Panc1 (cell line): ENCODE data around the gene STRADB. TPM values are rescaled to one million over a fixed set of nuclear protein-coding genes. Genes with fewer than 3 reads are reported as not detected.

Source experiments
- ATAC-seq: fragments of 200-7000 bp; cut with Tn5 transposase; 2 replicates; pipeline ENCODE4 v1.9.1; 2020; ENCODE audit warnings: mild to moderate bottlenecking, moderate library complexity
- BruUV-seq: library from RNA; stranded (reverse); fragments of 400-500 nt; replicated peaks from 2 replicates; lab custom pipeline; 2021; lab: Mats Ljungman, UMichigan
- CTCF ChIA-PET: fragments of 300-600 bp; sonication (Branson Sonifier 250); formaldehyde crosslinking; loops from one replicate; lab custom pipeline; 2022; ENCODE audit warnings: antibody characterized with exemption; lab: Charles Lee
- POLR2A ChIA-PET: fragments of 300-600 bp; sonication (Branson Sonifier 250); formaldehyde crosslinking; loops from one replicate; lab custom pipeline; 2022; ENCODE audit warnings: antibody characterized with exemption; lab: Charles Lee
- DNase-seq: peaks from one replicate; pipeline ENCODE4 v3.0.0-alpha.2; 2010; ENCODE audit warnings: low read depth, low spot score
- H3K27ac ChIP-seq: 2 replicates; pipeline ENCODE4 v1.5.1; 2011; ENCODE audit warnings: mild to moderate bottlenecking, low read length, inconsistent platforms
- H3K27me3 ChIP-seq: fragments of 200-500 bp; sonication (Bioruptor generic); 2 replicates; pipeline ENCODE4 v1.6.0; 2014; ENCODE audit warnings: low read length, inconsistent platforms; ENCODE audit not compliant: control insufficient read depth, insufficient read depth
- H3K36me3 ChIP-seq: fragments of 200-500 bp; sonication (Bioruptor generic); 2 replicates; pipeline ENCODE4 v1.5.1; 2014; ENCODE audit warnings: inconsistent platforms, mild to moderate bottlenecking, low read length, moderate library complexity; ENCODE audit not compliant: control insufficient read depth, insufficient read depth
- H3K4me1 ChIP-seq: 2 replicates; pipeline ENCODE4 v1.5.1; 2011; ENCODE audit warnings: inconsistent platforms, mild to moderate bottlenecking, low read length, moderate library complexity; ENCODE audit not compliant: control insufficient read depth, insufficient read depth
- H3K4me3 ChIP-seq, 2 experiments: 2 replicates each; pipeline ENCODE4 v1.5.1; 2011 to 2012; ENCODE audit warnings: low read depth in 2 of 2, low read length in 2 of 2, mild to moderate bottlenecking in 2 of 2, inconsistent platforms in 1 of 2, moderate library complexity in 1 of 2
- H3K9me3 ChIP-seq: fragments of 200-500 bp; sonication (Bioruptor generic); 2 replicates; pipeline ENCODE4 v1.5.1; 2014; ENCODE audit warnings: low read depth, mild to moderate bottlenecking, inconsistent platforms, low read length, moderate library complexity; ENCODE audit not compliant: control insufficient read depth, insufficient read depth
- POLR2AphosphoS5 ChIP-seq: IDR thresholded peaks from 2 replicates; pipeline ENCODE4 v1.6.1; 2012; ENCODE audit warnings: mild to moderate bottlenecking, low read depth, low read length, moderate library complexity
- SIN3A ChIP-seq: IDR thresholded peaks from 2 replicates; pipeline ENCODE4 v1.6.1; 2012; ENCODE audit warnings: low read depth, mild to moderate bottlenecking, low read length, moderate library complexity, borderline replicate concordance; ENCODE audit not compliant: insufficient read depth
- TCF7L2 ChIP-seq: IDR thresholded peaks from 2 replicates; pipeline ENCODE4 v1.6.1; 2011; ENCODE audit warnings: mild to moderate bottlenecking, low read depth, low read length, inconsistent platforms
- in situ Hi-C: cut with HindIII; loops from 2 replicates; pipeline ENCODE4 v1.10.0; 2016; ENCODE audit warnings: low sequenced_read_pairs, low pct_unique_long_range_greater_than_20kb
- intact Hi-C: fragments of 100-400 bp; cut with micrococcal nuclease; formaldehyde crosslinking; loops from one replicate; pipeline ENCODE4 v1.10.0; 2022; ENCODE audit not compliant: unreplicated experiment
- total RNA-seq: library from RNA; stranded (reverse); gene quantifications from one replicate; pipeline ENCODE4 v1.2.1, GENCODE V29; 2021; ENCODE audit not compliant: unreplicated experiment
- TF ChIP-seq, protein P1 (sequence below), 2 experiments: IDR thresholded peaks; 2 replicates each; pipeline ENCODE4 v1.6.1; 2011 to 2012; ENCODE audit warnings: low read depth in 2 of 2, control low read depth in 1 of 2, low read length in 1 of 2, mild to moderate bottlenecking in 1 of 2, moderate library complexity in 1 of 2; ENCODE audit not compliant: insufficient read depth in 1 of 2
- TF ChIP-seq, protein P2 (sequence below): fragments of 450-650 bp; IDR thresholded peaks from 2 replicates; pipeline ENCODE4 v1.5.1; 2017; ENCODE audit warnings: mild to moderate bottlenecking

STRADB gene
- total RNA-seq, 1 experiment from 2014 or later, result 33.4 TPM

DNA sequence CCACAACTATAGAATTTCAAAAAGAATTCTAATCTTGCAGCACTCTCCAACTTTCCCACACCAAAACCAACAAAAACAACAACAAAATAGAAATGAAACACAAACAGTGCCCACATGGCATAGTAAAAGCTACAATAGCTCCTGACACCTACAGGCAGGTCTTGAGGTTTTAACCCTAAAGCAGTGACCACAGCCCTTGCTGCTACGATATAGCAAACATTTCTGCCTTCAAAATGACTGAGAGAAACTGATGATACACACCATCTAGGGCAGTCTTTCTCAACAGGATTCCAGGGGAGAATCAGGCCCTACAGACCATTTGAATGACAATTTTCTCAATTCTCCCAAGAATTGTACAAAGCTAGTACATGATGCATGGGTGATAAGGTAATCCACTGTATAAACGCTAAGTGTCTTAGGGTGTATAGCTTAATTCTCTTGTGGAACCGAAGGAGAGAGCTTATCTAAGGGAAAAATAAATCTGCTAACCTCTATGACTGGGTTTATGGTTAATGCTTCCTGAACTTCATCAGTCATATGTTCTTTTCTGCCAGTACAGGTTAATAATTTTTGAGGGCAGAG lies 46.8 kb upstream of the STRADB start:
- ATAC-seq, result no peak
- peak overlapping the region; percentile 9; the same call in 1 of the 2 replicates for H3K27ac ChIP-seq
- no peaks in the 10 kb centered on the region for H3K9me3 ChIP-seq
- BruUV-seq, result no TSS peak
- H3K36me3 ChIP-seq, result no peaks in the 10 kb centered on the region
- ChIA-PET POLR2A (no interaction called here), CTCF (interaction anchor here (0.5 kb wide), 1 partner anchor 45 kb away, joined by 4 read pairs; no protein-coding TSS in a partner anchor)
- peaks cover 11% of the 10 kb centered on the region; the same call in 1 of the 2 replicates for H3K4me1 ChIP-seq
- H3K4me3 ChIP-seq, result no peak overlapping the region
- DNase-seq, result no peak
- TF ChIP-seq POLR2AphosphoS5, result no peak
- no peak for TF ChIP-seq SIN3A
- TF ChIP-seq TCF7L2, result no peak
- TF ChIP-seq, protein P1, sequence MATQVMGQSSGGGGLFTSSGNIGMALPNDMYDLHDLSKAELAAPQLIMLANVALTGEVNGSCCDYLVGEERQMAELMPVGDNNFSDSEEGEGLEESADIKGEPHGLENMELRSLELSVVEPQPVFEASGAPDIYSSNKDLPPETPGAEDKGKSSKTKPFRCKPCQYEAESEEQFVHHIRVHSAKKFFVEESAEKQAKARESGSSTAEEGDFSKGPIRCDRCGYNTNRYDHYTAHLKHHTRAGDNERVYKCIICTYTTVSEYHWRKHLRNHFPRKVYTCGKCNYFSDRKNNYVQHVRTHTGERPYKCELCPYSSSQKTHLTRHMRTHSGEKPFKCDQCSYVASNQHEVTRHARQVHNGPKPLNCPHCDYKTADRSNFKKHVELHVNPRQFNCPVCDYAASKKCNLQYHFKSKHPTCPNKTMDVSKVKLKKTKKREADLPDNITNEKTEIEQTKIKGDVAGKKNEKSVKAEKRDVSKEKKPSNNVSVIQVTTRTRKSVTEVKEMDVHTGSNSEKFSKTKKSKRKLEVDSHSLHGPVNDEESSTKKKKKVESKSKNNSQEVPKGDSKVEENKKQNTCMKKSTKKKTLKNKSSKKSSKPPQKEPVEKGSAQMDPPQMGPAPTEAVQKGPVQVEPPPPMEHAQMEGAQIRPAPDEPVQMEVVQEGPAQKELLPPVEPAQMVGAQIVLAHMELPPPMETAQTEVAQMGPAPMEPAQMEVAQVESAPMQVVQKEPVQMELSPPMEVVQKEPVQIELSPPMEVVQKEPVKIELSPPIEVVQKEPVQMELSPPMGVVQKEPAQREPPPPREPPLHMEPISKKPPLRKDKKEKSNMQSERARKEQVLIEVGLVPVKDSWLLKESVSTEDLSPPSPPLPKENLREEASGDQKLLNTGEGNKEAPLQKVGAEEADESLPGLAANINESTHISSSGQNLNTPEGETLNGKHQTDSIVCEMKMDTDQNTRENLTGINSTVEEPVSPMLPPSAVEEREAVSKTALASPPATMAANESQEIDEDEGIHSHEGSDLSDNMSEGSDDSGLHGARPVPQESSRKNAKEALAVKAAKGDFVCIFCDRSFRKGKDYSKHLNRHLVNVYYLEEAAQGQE (IDR thresholded peaks at IDR 0.05; ENCODE audit: insufficient read depth in 1 of 2, low read depth in 2 of 2, low read length in 1 of 2), result no peak
- TF ChIP-seq, protein P2, sequence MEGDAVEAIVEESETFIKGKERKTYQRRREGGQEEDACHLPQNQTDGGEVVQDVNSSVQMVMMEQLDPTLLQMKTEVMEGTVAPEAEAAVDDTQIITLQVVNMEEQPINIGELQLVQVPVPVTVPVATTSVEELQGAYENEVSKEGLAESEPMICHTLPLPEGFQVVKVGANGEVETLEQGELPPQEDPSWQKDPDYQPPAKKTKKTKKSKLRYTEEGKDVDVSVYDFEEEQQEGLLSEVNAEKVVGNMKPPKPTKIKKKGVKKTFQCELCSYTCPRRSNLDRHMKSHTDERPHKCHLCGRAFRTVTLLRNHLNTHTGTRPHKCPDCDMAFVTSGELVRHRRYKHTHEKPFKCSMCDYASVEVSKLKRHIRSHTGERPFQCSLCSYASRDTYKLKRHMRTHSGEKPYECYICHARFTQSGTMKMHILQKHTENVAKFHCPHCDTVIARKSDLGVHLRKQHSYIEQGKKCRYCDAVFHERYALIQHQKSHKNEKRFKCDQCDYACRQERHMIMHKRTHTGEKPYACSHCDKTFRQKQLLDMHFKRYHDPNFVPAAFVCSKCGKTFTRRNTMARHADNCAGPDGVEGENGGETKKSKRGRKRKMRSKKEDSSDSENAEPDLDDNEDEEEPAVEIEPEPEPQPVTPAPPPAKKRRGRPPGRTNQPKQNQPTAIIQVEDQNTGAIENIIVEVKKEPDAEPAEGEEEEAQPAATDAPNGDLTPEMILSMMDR, result peak; percentile 20; the same call in 1 of the 2 replicates
- intact Hi-C loops (no loop called here), in situ Hi-C loops (no loop called here)
- H3K27me3 ChIP-seq, result no peaks in the 10 kb centered on the region

DNA sequence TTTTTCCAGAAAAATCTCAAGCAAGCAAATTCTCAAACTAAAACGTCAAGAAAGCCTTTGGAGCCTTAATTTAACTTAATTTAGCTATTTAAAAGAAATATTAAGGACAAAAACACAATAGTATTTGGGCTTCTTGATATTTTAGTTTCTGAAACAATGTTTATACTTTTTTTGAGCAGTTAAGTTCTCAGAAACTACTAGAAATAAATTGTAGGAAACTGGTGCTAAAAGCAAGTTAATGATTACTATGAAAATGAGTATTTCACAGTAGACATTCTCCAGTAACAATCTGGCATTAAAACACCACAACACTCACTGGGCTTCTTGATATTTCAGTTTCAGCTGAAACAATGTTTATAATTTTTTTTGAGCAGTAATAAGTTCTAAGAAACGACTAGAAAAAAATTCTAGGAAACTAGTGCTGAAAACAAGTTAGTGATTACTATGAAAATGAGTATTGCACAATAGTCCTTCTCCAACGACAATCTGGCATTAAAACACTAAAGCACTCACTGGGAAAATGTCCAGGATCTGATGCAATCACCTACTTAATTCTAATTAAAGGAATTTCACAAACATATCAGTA lies 45.4 kb upstream of the STRADB start:
- no peaks in the 10 kb centered on the region for H3K9me3 ChIP-seq
- TF ChIP-seq, protein P1 (IDR thresholded peaks at IDR 0.05; ENCODE audit: insufficient read depth in 1 of 2, low read depth in 2 of 2, low read length in 1 of 2), result no peak
- TF ChIP-seq SIN3A, result no peak
- no peak for TF ChIP-seq TCF7L2
- no peak for TF ChIP-seq POLR2AphosphoS5
- TF ChIP-seq, protein P2, result no peak
- DNase-seq (no peak), ATAC-seq (no peak)
- H3K27ac ChIP-seq, result peak overlapping the region; percentile 76; the same call in 1 of the 2 replicates
- in situ Hi-C loops (no loop called here), intact Hi-C loops (no loop called here)
- no TSS peak for BruUV-seq
- CTCF ChIA-PET, result no interaction called here
- H3K27me3 ChIP-seq, result no peaks in the 10 kb centered on the region
- no peaks in the 10 kb centered on the region for H3K36me3 ChIP-seq
- peaks cover 11% of the 10 kb centered on the region; the same call in 1 of the 2 replicates for H3K4me1 ChIP-seq
- H3K4me3 ChIP-seq, result peak overlapping the region in 1 of 2 experiments; percentile 5; a peak in 2 of 4 replicates
- POLR2A ChIA-PET, result no interaction called here
